ENCODE results near the gene ZNF705A.
"Not testable (repeated sequence)": the region's sequence is repeated elsewhere in the genome, so short reads cannot be mapped to it uniquely, and the experiment has no call there.

The ZNF705A gene
- long read RNA-seq, donor 1 = 0 reads
- long read RNA-seq, donor 2 = 0 reads
- long read RNA-seq, donor 3 = 0 reads
- long read RNA-seq, donor 4 = 0 reads
- long read RNA-seq, donor 5 = 0 reads
- long read RNA-seq, donor 6 = 0 reads
- long read RNA-seq, donor 7 = 0 reads
- long read RNA-seq, donor 8 = 0 reads

DNA sequence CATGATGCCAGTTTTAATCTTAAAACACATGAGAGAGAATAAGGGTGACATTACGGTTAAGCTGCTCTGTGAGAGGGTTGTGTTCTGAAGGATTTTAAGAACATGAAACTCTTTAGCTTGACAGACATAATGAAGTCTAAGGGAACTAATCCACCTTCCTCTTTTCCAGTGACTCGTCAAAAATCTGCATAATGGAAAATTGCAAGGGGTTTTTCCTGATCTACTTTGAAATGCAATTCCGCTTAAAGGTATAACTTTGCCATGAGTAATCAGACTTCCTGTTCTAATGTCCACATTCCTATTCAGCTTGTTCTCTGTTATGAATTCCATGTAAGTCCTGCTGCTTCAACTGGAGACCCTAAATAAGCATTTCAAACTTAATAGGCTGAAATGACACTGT, at the start of gene ZNF705A:
Gene ZNF705A (plus strand): TSS at position 171 of the 400 bp plus-strand sequence. CDS start 15,611 bp downstream, outside the sequence.
- DNase-seq = no peak

GRCh38 chr12:8108808-8109398, 47.9 kb upstream of the ZNF705A start:
- DNase-seq = peak; percentile 35

DNA sequence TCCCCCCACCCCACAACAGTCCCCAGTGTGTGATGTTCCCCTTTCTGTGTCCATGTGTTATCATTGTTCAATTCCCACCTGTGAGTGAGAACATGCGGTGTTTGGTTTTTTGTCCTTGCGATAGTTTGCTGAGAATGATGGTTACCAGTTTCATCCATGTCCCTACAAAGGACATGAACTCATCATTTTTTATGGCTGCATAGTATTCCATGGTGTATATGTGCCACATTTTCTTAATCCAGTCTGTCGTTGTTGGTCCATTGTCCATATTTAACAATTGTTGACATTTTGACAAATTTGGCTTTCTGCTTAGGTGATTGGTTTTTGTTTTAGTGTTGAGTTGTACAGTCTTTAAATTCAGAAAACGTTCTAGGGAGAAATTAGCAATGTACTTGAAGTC, 43.7 kb upstream of the ZNF705A start:
- not testable (repeated sequence) for DNase-seq

DNA sequence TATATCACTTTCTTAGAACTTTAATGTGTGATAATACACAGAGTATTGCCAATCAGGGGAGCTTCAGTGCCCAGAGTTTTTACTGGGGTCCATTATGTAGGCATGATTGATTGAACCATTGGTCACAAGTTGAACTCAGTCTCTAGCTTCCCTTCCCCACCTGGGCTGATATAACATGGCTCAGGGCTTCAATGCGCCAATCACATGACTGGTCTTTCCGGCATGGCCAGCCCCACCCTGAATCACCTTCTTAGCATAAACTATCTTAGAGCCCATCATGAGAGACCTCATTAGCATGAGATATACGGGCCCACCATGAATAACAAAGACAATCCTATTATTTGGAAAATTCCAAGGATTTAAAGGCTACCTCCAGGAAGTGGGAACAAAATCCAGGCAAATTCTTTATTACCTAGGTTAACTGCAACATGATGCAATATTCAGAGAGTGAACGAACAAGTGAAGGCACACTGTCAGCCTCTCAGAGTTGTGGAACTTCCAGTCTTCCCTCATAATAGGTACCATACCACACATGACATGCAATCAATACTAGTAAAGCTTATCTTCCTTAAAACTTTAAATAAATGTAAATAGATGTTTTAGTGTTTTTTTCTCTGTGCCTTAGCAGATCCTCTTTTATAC, 36.6 kb upstream of the ZNF705A start:
- no peak for DNase-seq

- no peak for DNase-seq
Observed at GRCh38 chr12:8123124-8123912, 33.5 kb upstream of the ZNF705A start, which contains the start of gene CLEC4A. Gene CLEC4A, plus strand, starts transcription at chr12:8123617. Its CDS starts 262 bp downstream, at chr12:8123879.

DNA sequence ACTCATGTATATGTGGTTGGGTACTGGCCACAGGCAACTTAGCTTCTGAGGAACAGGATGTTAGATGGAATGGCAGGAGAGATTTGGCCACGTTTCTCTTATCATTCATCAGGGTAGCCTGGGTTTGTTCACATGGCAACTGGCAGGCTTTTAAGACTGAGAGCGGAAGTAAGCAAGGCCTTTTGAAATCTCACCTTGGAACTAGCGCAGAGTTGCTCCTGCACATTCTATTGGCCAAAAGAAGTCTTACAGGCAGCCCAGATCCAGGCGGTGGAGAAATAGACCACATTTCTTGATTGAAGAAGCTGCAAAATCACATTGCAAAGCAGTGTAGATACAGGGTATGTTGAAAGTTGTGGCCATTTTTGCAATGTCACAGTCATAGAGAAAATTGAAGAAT, 29.7 kb upstream of the ZNF705A start:
- DNase-seq = no peak

DNA sequence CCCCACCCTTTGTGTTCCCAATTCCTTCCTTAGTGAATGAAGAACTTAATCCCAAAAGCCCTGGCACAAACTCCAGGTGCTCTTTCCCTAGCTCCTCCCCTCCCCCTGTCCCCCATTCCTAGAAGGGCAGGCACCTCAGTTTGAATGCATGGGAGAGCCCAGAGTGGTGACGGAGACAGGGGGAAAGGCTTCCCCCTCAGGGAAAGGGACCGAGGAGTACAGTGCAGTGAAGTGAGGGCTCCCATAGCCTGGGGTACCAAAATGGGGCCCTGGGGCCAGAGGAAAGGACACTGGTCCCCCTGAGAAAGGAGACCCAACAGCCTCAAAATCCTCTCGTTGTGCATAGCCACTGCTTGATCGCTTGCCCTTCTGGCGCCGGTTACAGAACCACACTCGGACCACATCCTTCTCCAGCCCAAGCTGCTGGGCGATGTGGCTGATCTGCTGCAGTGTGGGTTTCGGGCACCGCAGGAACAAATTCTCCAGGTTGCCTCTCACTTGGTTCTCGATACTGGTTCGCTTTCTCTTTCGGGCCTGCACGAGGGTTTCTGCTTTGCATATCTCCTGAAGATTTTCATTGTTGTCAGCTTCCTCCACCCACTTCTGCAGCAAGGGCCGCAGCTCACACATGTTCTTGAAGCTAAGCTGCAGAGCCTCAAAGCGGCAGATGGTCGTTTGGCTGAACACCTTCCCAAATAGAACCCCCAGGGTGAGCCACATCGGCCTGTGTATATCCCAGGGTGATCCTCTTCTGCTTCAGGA, 23.0 kb upstream of the ZNF705A start:
- not testable (repeated sequence) for DNase-seq

GRCh38 chr12:8134398-8134930, 22.4 kb upstream of the ZNF705A start:
- DNase-seq = not testable (repeated sequence)

DNA sequence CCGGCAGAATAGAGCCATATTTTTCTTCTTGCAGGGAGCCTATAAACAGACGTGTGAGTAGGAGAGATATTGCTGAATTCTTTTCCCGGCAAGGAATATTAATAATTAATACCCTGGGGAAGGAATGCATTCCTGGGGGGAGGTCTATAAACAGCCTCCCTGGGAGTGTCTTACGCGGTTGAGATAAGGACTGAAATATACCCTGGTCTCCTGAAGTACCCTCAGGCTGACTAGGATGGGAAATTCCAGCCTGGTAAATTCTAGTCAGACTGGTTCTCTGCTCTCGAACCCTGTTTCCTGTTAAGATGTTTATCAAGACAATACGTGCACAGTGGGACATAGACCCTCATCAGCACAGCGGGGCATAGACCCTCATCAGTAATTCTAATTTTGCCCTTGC, 15.2 kb upstream of the ZNF705A start:
- DNase-seq = not testable (repeated sequence)

DNA sequence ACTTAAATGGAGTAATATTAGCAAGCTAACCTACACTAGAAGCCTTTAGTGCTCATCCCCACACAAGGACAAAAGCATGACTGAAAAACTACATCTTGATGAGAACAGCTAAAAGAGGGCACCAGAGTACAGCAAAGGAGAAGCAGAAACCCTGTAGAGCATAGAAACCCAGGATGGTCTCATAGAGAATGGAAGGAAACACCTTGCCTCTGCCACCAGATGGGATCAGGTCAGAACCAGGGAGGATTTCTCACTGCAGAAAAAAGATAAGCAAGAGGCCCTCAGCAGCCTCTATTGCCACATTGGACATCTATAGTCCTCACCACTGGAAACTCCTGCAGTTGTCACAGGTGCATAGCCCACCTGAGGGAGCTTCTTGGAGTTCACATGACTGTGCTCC, 13.6 kb upstream of the ZNF705A start:
- DNase-seq = no peak

GRCh38 chr12:8145754-8146441, 10.9 kb upstream of the ZNF705A start:
- peak; percentile 46 for DNase-seq

DNA sequence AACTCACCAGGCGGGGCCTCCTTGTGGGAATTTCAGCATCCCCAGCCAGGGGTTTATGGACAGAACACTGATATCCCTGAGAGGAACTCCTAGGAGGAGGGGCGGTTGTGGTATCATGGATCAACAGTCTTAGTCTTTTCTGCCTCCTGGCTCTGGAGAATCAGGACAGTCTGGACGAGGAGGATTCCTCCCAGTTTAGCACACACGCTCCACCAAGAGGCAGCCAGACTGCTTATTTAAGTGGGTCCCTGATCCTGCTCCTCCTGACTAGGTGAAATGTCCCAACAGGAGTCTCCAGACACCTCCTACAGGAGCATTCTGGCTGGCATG, 10.4 kb upstream of the ZNF705A start:
- DNase-seq = no peak

DNA sequence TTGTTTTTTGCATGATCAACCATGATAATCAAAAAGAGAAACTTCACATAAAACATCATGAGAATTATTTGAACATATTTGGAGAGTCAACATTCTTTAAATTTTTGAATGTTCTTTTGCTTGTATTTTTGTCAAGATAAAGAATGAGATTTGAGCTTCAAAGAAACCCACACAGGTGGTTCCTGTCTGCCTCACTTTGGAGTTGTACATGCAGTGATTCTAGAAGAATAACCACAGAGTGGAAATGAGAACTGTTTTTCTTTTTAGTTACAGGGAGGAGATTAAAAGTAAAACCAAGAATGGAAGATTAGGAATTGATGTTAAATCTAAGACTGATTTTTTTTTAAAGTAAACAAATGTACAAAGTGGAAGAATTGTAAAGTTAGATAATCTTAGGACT, 2.3 kb upstream of the ZNF705A start:
- no peak for DNase-seq

- DNase-seq = no peak
Observed at GRCh38 chr12:8156416-8156815, 399 bp upstream of the ZNF705A start.

GRCh38 chr12:8157484-8158198, 826 bp downstream of the ZNF705A start:
- no peak for DNase-seq

- not testable (repeated sequence) for DNase-seq
Observed at GRCh38 chr12:8172911-8173310, 16.1 kb downstream of the ZNF705A start.

GRCh38 chr12:8179989-8180585, 23.3 kb downstream of the ZNF705A start:
- DNase-seq = peak; percentile 89

DNA sequence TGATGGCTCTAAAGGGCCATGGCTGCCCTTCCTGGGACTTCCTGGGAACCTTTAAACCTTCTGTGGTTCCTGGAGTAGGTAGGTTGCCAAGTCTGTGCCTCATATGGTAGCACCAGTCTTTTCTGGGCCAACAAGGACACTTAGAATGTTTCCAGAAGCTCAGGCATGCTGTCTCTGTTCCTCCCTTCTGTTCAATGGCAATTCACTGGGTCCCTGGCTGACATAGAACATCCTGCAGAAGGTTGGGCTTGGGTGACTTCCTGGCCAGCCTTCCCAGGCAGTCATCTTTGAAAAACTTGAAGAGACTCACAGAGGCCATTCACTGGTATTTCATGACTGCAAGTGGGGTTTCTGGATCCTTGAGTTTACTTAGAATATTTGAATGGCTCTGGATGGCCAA, 24.5 kb downstream of the ZNF705A start:
- not testable (repeated sequence) for DNase-seq

- not testable (repeated sequence) for DNase-seq
Observed at GRCh38 chr12:8182923-8183322, 26.1 kb downstream of the ZNF705A start.

- not testable (repeated sequence) for DNase-seq
Observed at GRCh38 chr12:8183346-8183745, 26.5 kb downstream of the ZNF705A start.

All from right kidney (tissue), 9 donors.